Omental fat pad (tissue), 4 donors: ENCODE measurements around the gene RNF44. TPM values are rescaled to one million over a fixed set of nuclear protein-coding genes. Genes with fewer than 3 reads are reported as not detected.
A peak's percentile ranks its signal among the peaks of the same experiment; 100 is the strongest.

Experiments used
- ATAC-seq: fragments of 150-250 bp; one replicate; pipeline ENCODE4 v1.9.1; 2016; ENCODE audit warnings: mild to moderate bottlenecking, moderate library complexity; ENCODE audit not compliant: low FRiP score
- DNase-seq: peaks from one replicate; pipeline ENCODE4 v3.0.0-alpha.2; 2019; ENCODE audit warnings: low spot score
- total RNA-seq, 4 donors: library from RNA; depleted of rRNA; stranded (reverse); fragments of >200 nt; gene quantifications; one replicate each; pipeline ENCODE4 v1.1.0, GENCODE V29; 2016
- TF ChIP-seq, protein P1 (sequence below), 3 donors: fragments of 450-650 bp; IDR thresholded peaks; one replicate each; pipeline ENCODE4 v1.5.1; 2016 to 2017; ENCODE audit warnings: antibody characterized with exemption in 3 of 3, mild to moderate bottlenecking in 3 of 3, moderate library complexity in 2 of 3

RNF44 gene
- total RNA-seq, 4 donors from 2014 or later: 7.4 to 24.4 (median 10.8) TPM

DNA sequence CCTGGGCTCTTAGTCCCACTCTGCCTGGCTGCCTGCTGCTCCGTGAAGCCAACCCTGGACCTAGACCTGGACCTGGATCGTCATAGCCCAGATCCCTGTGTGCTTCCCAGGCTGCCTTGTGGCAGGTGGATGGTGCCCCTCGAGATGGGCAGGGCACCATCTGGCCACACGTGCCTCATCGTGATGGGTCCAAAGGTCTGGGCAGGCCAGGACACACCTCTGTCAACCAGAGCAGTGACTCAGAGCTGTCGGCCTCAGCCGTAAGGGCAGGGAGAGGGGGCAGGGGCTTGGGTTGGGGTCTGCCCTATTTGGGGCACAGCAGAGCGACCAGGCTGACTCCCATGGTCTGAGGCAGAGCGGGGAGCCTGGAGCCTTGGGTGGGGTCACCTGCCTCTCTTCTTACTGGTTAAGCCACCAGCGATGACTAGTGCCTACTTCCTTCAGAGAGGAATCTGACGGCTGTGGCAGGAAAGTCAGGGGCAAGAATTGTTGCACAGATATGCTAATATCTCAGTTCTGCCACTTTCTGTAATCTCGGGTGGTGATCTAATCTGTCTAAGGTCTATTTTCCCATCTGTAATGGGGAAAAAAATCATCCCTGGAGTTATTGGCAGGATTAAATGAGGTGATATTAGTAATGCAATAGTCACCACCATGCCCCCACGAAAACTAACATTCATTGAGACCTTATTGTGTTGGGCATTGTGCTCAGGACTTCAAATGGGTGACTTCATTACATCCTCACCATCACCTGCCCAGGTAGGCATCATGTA lies 8.7 kb upstream of the RNF44 start:
- no peak for ATAC-seq
- TF ChIP-seq, protein P1, sequence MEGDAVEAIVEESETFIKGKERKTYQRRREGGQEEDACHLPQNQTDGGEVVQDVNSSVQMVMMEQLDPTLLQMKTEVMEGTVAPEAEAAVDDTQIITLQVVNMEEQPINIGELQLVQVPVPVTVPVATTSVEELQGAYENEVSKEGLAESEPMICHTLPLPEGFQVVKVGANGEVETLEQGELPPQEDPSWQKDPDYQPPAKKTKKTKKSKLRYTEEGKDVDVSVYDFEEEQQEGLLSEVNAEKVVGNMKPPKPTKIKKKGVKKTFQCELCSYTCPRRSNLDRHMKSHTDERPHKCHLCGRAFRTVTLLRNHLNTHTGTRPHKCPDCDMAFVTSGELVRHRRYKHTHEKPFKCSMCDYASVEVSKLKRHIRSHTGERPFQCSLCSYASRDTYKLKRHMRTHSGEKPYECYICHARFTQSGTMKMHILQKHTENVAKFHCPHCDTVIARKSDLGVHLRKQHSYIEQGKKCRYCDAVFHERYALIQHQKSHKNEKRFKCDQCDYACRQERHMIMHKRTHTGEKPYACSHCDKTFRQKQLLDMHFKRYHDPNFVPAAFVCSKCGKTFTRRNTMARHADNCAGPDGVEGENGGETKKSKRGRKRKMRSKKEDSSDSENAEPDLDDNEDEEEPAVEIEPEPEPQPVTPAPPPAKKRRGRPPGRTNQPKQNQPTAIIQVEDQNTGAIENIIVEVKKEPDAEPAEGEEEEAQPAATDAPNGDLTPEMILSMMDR (IDR thresholded peaks at IDR 0.05): no peak
- no peak for DNase-seq

- TF ChIP-seq, protein P1 (IDR thresholded peaks at IDR 0.05): no peak
- ATAC-seq: no peak
- no peak for DNase-seq
Measured at GRCh38 chr5:176545388-176545736, 8.2 kb upstream of the RNF44 start.

DNA sequence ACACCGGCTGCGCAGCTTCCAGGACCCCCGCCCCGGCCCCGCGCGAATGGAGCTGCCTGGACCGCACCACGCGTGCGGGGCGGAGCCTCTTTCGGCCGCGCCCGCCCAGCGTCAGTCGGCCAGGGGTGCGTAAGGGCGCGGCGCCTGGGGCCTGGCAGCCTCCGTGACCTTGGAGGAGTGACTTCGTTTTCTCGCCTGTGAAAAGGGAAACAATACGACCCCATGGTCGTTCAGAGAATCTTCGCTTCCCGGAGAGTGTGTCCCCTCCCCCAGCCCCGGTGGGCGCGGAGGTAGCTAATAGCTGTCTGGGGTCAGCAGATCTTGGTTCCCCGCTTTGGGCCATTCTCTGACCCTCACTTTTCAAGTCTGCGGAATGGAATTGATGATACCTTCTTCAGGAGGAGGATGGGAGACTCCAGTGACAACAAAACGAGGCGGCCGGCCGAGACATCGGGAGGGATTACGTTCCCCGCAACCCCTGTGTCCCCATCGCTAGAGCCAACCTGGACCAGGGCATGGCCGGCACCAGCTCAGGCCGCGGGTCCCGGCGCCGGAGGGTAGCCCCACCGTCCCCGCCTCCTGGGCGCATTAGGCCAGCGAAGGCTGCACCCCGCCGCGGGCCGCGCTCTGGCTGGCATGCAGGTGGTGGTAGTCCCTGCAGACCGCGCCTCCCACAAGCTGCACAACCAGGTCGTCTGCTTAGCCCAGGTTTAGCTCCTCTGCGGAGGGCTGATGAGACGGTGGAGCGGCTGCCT lies 6.4 kb upstream of the RNF44 start:
- TF ChIP-seq, protein P1 (IDR thresholded peaks at IDR 0.05): no peak
- DNase-seq (no peak), ATAC-seq (peak; percentile 90)

GRCh38 chr5:176542596-176543427 lies 5.6 kb upstream of the RNF44 start:
- ATAC-seq (peak; percentile 77), DNase-seq (no peak)
- TF ChIP-seq, protein P1 (IDR thresholded peaks at IDR 0.05): no peak

DNA sequence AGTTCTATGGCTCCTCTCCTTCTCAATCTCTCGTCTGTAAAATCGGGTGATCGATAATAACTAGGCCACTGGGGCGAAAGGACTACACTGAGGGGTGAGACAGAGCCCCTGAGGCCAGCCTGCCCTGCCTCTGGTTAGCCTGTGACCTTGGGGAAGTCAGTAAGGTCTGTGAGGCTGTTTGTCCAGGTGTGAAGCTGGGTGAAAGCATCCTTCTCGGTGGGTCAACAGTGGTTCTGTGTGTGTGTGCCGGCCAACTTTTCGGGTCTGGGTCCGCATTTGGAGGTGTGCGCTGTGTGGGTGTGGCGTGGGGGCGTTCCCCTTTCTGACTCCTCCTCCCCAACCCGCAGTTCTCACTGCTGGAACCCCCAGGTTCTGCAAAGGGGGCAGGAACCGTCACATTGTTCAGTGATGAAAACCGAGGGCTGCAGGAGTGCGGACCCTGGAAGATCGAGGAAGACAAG lies 5.0 kb upstream of the RNF44 start:
- ATAC-seq (no peak), DNase-seq (no peak)
- TF ChIP-seq, protein P1 (IDR thresholded peaks at IDR 0.05): no peak

DNA sequence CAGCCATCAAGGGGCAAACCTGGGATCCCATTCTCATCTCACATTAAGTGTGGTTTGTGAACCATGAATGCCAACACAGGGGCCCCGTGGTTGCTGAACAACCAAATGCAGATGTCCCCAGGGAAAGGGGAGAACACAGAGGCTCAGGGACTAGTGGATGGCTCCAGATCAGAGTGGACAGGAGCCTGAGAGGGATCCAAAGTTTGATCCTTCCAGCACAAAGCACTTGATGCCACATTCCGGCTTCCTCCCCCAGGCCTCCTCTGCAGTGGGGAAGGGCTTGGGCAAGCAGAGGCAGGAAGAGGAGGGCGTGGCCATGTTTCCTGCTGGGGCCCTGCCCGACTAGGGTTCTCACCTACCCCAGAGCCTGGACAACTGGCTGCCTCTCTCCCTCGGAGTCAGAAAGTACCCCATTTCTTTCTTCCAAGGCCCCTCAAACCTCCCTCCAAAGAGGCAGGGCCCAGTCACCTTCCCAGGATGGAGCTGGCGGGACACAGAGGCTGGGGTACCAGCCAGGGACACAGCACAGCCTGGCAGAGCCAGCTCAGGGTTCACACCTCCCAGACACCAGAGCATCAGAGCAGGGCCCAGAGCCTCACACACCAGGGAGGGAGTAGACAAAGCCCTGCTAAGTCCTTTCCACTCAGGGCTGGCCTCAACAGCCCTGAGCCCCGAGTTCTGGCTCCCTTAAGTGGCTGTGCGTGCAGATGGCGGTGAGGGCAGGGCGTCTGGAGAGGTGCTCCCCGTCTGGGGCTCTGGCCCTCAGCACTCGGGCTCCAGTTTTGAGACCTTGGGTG lies 4.3 kb upstream of the RNF44 start:
- ATAC-seq (no peak), DNase-seq (no peak)
- TF ChIP-seq, protein P1 (IDR thresholded peaks at IDR 0.05): no peak
